DND-41 (cell line): Measurements from ENCODE around the gene ORM2.

Source experiments
- EZH2 ChIP-seq: IDR thresholded peaks from 3 replicates; pipeline ENCODE4 v1.6.1; 2012; ENCODE audit warnings: borderline replicate concordance, low read depth, mild to moderate bottlenecking, moderate library complexity, low read length, inconsistent platforms; ENCODE audit not compliant: severe bottlenecking
- TF ChIP-seq, protein P1 (sequence below): IDR thresholded peaks from 2 replicates; pipeline ENCODE4 v1.5.1; 2012; ENCODE audit warnings: borderline replicate concordance, low read length, moderate library complexity, mild to moderate bottlenecking; ENCODE audit not compliant: poor library complexity, severe bottlenecking; ENCODE audit errors: extremely low read depth

DNA sequence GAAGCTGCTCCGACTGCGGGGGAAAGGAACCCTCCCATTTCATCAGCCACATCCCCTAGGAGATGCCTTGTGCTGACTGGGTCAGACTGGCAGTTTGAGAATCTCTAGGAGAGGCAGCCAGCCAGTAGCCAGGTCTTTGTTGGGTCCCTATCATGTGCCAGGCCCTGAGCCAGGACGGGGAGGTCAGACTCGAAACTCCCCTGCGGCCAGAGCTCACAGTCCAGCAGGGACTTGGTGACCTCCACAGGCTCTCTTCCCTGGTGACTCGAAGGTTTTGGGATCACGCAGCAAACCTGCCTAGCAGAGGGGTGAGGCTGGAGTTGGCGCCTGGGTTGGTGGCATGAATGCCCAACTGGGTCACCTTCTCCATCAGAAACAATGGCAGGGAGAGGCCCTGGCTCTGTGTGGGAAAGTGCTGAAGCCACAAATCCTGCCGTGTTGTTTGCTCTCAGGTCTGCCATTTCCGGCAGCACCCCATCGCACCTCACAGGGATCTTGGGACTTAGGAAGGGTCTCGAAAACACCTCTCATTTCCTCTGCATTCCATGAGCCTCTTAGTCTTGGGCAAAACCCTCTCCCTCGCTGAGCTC lies 21.2 kb upstream of the ORM2 start:
- TF ChIP-seq, protein P1, sequence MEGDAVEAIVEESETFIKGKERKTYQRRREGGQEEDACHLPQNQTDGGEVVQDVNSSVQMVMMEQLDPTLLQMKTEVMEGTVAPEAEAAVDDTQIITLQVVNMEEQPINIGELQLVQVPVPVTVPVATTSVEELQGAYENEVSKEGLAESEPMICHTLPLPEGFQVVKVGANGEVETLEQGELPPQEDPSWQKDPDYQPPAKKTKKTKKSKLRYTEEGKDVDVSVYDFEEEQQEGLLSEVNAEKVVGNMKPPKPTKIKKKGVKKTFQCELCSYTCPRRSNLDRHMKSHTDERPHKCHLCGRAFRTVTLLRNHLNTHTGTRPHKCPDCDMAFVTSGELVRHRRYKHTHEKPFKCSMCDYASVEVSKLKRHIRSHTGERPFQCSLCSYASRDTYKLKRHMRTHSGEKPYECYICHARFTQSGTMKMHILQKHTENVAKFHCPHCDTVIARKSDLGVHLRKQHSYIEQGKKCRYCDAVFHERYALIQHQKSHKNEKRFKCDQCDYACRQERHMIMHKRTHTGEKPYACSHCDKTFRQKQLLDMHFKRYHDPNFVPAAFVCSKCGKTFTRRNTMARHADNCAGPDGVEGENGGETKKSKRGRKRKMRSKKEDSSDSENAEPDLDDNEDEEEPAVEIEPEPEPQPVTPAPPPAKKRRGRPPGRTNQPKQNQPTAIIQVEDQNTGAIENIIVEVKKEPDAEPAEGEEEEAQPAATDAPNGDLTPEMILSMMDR: no peak
- TF ChIP-seq EZH2: no peak
